Progenitor cell of endocrine pancreas (in vitro differentiated cells): ENCODE data around the gene PRDX3. TPM values are rescaled to one million over a fixed set of nuclear protein-coding genes. Genes with fewer than 3 reads are reported as not detected.

Experiments used
- DNase-seq: peaks from one replicate; pipeline ENCODE4 v3.0.0; 2021; ENCODE audit warnings: low spot score; ENCODE audit not compliant: unreplicated experiment
- H3K27ac Mint-ChIP-seq: 2 replicates; pipeline ENCODE4 v1.8.0; 2021; ENCODE audit warnings: mild to moderate bottlenecking, moderate library complexity, mixed read lengths
- H3K27me3 Mint-ChIP-seq: 2 replicates; pipeline ENCODE4 v1.8.0; 2021; ENCODE audit warnings: mixed read lengths
- H3K36me3 Mint-ChIP-seq: 2 replicates; pipeline ENCODE4 v1.8.0; 2022; ENCODE audit warnings: mixed read lengths; ENCODE audit not compliant: insufficient read depth
- H3K4me1 Mint-ChIP-seq: 2 replicates; pipeline ENCODE4 v1.8.0; 2021; ENCODE audit warnings: low read depth, mixed read lengths
- H3K4me3 Mint-ChIP-seq: 2 replicates; pipeline ENCODE4 v1.8.0; 2021; ENCODE audit warnings: low read depth, mild to moderate bottlenecking, moderate library complexity, mixed read lengths
- H3K9me3 Mint-ChIP-seq: 2 replicates; pipeline ENCODE4 v1.8.0; 2021; ENCODE audit warnings: low read depth, mixed read lengths
- total RNA-seq: library from RNA; stranded (reverse); gene quantifications from 2 replicates; pipeline ENCODE4 v1.2.1, GENCODE V29; 2021
- TF ChIP-seq, protein P1 (sequence below): fragments of 200-600 bp; sonication (generic); IDR thresholded peaks from one replicate; pipeline ENCODE4 v1.5.0; 2021; ENCODE audit warnings: antibody characterized with exemption, mild to moderate bottlenecking; ENCODE audit not compliant: unreplicated experiment

PRDX3 gene
- total RNA-seq, 1 donor from 2014 or later: 117 TPM

DNA sequence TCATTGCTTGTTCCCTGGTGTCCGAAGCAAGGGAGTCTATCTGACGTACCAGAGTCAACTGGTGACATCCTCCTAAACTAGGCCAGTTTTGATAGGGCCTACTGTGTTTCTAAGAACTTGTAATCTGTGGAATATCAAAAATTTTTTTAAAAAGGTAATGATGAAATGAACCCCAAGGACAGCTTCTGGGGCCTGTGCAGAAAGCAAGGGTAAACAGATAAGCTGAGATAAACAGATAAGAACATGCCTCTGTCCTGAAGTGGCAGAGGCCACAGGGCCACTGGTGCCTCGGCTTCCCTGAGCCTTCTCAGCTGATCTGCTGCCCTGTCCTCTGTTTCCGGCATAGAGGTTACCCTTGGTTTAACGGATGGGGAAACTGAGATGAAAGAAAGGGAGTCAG is 37.5 kb upstream of the PRDX3 start:
- Mint-ChIP-seq H3K4me1 (peaks cover 37% of the 10 kb centered on the region), H3K9me3 (no peaks in the 10 kb centered on the region), H3K36me3 (no peaks in the 10 kb centered on the region), H3K4me3 (no peak overlapping the region), H3K27ac (no peak overlapping the region), H3K27me3 (no peaks in the 10 kb centered on the region)
- TF ChIP-seq, protein P1, sequence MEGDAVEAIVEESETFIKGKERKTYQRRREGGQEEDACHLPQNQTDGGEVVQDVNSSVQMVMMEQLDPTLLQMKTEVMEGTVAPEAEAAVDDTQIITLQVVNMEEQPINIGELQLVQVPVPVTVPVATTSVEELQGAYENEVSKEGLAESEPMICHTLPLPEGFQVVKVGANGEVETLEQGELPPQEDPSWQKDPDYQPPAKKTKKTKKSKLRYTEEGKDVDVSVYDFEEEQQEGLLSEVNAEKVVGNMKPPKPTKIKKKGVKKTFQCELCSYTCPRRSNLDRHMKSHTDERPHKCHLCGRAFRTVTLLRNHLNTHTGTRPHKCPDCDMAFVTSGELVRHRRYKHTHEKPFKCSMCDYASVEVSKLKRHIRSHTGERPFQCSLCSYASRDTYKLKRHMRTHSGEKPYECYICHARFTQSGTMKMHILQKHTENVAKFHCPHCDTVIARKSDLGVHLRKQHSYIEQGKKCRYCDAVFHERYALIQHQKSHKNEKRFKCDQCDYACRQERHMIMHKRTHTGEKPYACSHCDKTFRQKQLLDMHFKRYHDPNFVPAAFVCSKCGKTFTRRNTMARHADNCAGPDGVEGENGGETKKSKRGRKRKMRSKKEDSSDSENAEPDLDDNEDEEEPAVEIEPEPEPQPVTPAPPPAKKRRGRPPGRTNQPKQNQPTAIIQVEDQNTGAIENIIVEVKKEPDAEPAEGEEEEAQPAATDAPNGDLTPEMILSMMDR: no peak
- DNase-seq: no peak

DNA sequence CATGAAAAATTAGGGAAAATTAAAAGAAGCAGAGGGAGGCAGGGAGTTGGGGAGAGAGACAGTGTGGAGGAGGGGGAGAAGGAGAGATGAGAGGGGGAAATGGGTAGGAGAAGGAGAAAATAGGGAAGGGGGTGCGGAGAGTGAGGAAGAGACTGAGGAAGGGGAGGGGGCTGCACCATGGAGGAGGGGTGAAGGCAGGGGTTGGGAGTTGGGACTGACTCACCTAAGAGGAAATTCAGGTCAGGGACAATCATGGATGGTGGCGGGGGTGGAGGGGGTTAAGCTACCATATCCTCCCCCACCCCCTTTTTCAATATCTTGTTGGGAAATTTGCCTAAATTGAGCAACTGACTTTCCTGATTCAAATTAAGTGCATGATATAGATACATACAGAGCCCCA is 36.8 kb upstream of the PRDX3 start:
- no peaks in the 10 kb centered on the region for H3K36me3 Mint-ChIP-seq
- H3K27me3 Mint-ChIP-seq: no peaks in the 10 kb centered on the region
- no peak for DNase-seq
- peaks cover 40% of the 10 kb centered on the region for H3K4me1 Mint-ChIP-seq
- no peak overlapping the region for H3K27ac Mint-ChIP-seq
- H3K4me3 Mint-ChIP-seq: no peak overlapping the region
- TF ChIP-seq, protein P1: no peak
- H3K9me3 Mint-ChIP-seq: no peaks in the 10 kb centered on the region

DNA sequence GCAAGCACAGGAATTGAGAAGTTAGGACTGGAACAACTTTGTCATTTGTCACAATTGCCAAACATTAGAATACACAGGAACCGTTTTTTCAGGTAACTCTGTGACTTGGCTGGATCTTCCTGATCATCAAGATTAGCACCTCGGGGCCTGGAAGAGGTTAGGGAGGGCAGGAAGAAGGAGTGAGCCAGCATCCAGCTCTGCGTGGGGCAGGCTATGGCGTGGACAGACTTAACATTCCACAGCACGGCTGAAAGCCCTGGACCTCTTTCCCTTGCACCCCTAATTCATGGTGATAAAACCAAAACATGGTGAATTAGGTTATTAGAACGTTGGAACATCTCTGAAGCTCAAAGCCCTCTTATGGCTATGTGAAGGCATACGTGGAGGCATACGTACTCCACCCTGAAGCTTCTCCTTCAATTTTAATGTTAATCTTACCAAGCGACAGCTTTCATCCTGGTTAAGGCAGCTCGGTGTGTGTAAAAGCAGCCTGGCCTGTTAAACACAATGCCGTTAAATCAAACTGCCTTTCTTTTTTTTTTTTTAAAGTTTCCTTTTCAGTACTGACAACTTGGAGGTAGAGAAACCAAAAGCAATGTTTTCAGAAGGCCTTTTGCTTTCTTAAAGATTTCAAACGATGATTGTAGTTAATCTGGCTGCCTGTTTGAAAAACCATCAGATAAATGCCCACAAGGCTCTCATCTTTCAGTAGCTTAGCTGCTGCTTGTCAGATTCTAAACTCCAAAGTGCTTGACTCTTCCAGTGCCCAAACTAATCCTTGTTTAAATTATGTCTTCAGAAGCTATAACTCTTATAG is 33.2 kb upstream of the PRDX3 start:
- Mint-ChIP-seq H3K4me1 (peaks cover 45% of the 10 kb centered on the region), H3K36me3 (no peaks in the 10 kb centered on the region), H3K4me3 (no peak overlapping the region), H3K27me3 (no peaks in the 10 kb centered on the region), H3K27ac (peak overlapping the region; percentile 85), H3K9me3 (no peaks in the 10 kb centered on the region)
- no peak for DNase-seq
- TF ChIP-seq, protein P1: no peak

DNA sequence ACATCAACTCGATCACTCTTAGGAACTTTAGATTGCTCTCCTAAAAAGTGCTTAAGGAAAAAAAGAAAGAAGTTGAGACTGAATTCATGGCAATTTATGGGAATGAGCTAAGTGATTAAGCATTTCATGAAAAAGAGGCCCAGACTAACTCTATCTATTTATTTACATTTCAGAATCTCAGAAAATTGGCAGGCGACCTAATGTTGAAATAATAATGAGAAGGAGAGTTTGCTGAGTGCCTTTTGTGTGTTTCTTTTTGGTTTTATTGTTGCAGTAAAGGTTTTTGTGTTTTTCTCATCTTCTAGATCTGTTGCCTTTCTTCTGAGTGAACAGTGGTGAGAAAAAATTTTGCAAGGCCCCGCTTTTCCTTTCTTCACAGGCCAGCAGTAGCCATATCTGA is 32.6 kb upstream of the PRDX3 start:
- TF ChIP-seq, protein P1: no peak
- H3K9me3 Mint-ChIP-seq: no peaks in the 10 kb centered on the region
- DNase-seq: no peak
- no peaks in the 10 kb centered on the region for H3K36me3 Mint-ChIP-seq
- H3K4me1 Mint-ChIP-seq: peaks cover 48% of the 10 kb centered on the region
- no peaks in the 10 kb centered on the region for H3K27me3 Mint-ChIP-seq
- peak overlapping the region; percentile 85 for H3K27ac Mint-ChIP-seq
- H3K4me3 Mint-ChIP-seq: no peak overlapping the region

DNA sequence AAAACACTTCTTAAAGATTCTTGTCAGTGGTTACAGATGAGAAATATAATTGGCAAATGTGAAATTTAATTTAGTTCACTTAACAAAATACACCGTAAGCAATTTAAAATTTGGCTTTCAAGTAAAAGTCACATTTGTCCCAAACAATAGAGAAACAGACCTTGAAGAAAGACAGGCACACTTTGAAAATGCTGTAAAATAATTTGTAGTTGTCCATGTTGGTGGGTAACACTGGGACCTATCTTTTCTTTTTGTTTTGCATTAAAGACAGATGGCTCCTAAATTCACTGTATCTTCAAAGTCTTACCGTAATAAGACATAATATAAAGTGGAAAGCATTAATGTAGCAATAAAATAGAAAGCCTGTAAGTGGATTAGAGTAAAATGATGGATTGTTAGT is 32.0 kb upstream of the PRDX3 start:
- DNase-seq: no peak
- Mint-ChIP-seq H3K27me3 (no peaks in the 10 kb centered on the region), H3K36me3 (no peaks in the 10 kb centered on the region), H3K9me3 (no peaks in the 10 kb centered on the region), H3K27ac (peak overlapping the region; percentile 33), H3K4me1 (peaks cover 52% of the 10 kb centered on the region), H3K4me3 (no peak overlapping the region)
- TF ChIP-seq, protein P1: no peak
